ENCODE measurements around the gene WBP4. TPM values are rescaled to one million over a fixed set of nuclear protein-coding genes. Genes with fewer than 3 reads are reported as not detected.

The WBP4 gene
- total and polyA plus RNA-seq, 9 of the 15 experiments (the other 6 are each of a cell fraction or from before 2014, with no cell fraction given): 5.5 to 12.2 (median 7.9) TPM

GRCh38 chr13:41052441-41052840 lies 8.9 kb upstream of the WBP4 start (continued):
- TF ChIP-seq, protein P1, sequence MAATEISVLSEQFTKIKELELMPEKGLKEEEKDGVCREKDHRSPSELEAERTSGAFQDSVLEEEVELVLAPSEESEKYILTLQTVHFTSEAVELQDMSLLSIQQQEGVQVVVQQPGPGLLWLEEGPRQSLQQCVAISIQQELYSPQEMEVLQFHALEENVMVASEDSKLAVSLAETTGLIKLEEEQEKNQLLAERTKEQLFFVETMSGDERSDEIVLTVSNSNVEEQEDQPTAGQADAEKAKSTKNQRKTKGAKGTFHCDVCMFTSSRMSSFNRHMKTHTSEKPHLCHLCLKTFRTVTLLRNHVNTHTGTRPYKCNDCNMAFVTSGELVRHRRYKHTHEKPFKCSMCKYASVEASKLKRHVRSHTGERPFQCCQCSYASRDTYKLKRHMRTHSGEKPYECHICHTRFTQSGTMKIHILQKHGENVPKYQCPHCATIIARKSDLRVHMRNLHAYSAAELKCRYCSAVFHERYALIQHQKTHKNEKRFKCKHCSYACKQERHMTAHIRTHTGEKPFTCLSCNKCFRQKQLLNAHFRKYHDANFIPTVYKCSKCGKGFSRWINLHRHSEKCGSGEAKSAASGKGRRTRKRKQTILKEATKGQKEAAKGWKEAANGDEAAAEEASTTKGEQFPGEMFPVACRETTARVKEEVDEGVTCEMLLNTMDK (IDR thresholded peaks at IDR 0.05; ENCODE audit: borderline replicate concordance, insufficient read depth, low read depth, low read length, poor library complexity, severe bottlenecking): no peak
- TF ChIP-seq POLR2AphosphoS2 (IDR thresholded peaks at IDR 0.05; ENCODE audit: low read length): no peak
- no peak for TF ChIP-seq CREB1 (IDR thresholded peaks at IDR 0.05)
- no peak for TF ChIP-seq CREB1 (CRISPR knock-in tag; IDR thresholded peaks at IDR 0.05)

DNA sequence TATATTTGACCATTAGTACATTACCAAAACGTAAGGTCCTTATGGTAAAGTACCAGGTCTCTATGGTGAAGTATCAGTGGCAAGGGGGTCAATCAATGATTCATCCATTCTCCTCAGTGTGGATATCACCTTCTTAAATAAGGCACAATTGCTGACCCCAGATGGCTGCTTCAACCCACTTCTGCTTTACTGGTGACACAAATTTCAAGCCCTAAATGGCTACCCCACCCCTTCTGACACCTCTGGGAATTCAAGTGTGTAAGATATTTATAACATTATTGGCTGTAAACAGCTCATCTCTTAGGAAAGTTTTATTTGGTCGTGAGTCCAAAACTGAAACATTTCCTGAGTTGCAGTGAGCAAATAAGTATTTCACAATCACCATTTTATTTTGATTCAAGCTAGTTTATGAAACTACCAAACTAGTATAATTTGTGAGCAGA lies 7.9 kb upstream of the WBP4 start:
- Histone ChIP-seq H4K20me1 (replicated peaks; ENCODE audit: control insufficient read depth, insufficient read depth, low read length) (no peaks in the 10 kb centered on the region), H3K4me3 (no peak overlapping the region), H3K4me2 (ENCODE audit: insufficient read depth, low read length) (peak overlapping the region; percentile 29; the same call in 1 of the 2 replicates), H3K79me2 (ENCODE audit: control insufficient read depth, insufficient read depth, low read length) (peaks cover 97% of the 10 kb centered on the region), H3K4me1 (replicated peaks in 1 of 2; ENCODE audit: control insufficient read depth in 2 of 2, insufficient read depth in 2 of 2, low read length in 2 of 2) (peaks cover 8 to 39% of the 10 kb centered on the region in 2 experiments; a peak in 3 of 5 replicates), H3K9ac (ENCODE audit: insufficient read depth in 1 of 2, low read depth in 2 of 2, low read length in 2 of 2) (peak overlapping the region in 1 of 2 experiments; percentile 15; a peak in 2 of 4 replicates), H3K36me3 (ENCODE audit: control insufficient read depth, insufficient read depth, low read length) (peaks cover 3% of the 10 kb centered on the region; the same call in 2 of the 3 replicates), H3K27ac (ENCODE audit: extremely low read depth, low read depth, low read length) (0 out of 3 replicates have a peak overlapping the region, but pooled peaks have one; percentile 4), H3K9me3 (replicated peaks; ENCODE audit: control insufficient read depth, insufficient read depth, low read depth, low read length) (no peaks in the 10 kb centered on the region; the same call in 1 of the 2 replicates), H2AFZ (ENCODE audit: low read depth, low read length) (no peak overlapping the region), H3K9me1 (ENCODE audit: control insufficient read depth, insufficient read depth, low read length) (no peaks in the 10 kb centered on the region), H3K27me3 (ENCODE audit: control insufficient read depth in 2 of 2, insufficient read depth in 2 of 2, low read length in 2 of 2) (no peaks in the 10 kb centered on the region)
- no peak for FAIRE-seq
- intact Hi-C loops (cut with micrococcal nuclease) (loop anchor here (2.0 kb wide), 1 partner anchor 79 kb away; no protein-coding TSS in a partner anchor), in situ Hi-C loops (cut with MboI) (loop anchor here (25.0 kb wide), 1 partner anchor 266 kb away; the partner anchor contains the start of gene SLC25A15)
- no TSS peak for BruUV-seq (replicated peaks)
- peak in 1 of 4 experiments; percentile 14 for DNase-seq (ENCODE audit: extremely low read depth in 1 of 4, low spot score in 3 of 4)
- ATAC-seq: peak; percentile 11; the same call in 1 of the 3 replicates
- 24% methylated on average over 2 of the region's 2 CpGs for WGBS (ENCODE audit: insufficient coverage, low coverage, missing lambda C conversion rate)
- ChIA-PET CTCF (ENCODE audit: low intra/inter-chr PET ratio) (interaction anchor here (2.2 kb wide), 1 partner anchor 169 kb away, joined by 10 read pairs; no protein-coding TSS in a partner anchor), POLR2A (interaction anchor here (0.7 kb wide), 1 partner anchor 16 kb away, joined by 3 read pairs; no protein-coding TSS in a partner anchor)
- TF ChIP-seq SPI1 (IDR thresholded peaks at IDR 0.05; ENCODE audit: borderline replicate concordance, low read depth, low read length) (peak; percentile 89), ARID4B (CRISPR knock-in tag; IDR thresholded peaks at IDR 0.05) (no peak), ZNF583 (CRISPR knock-in tag; IDR thresholded peaks at IDR 0.05) (no peak), U2AF1 (optimal IDR thresholded peaks at IDR 0.05; ENCODE audit: low read depth, low read length) (no peak), FIP1L1 (IDR thresholded peaks at IDR 0.05; ENCODE audit: low read depth, low read length, poor library complexity, severe bottlenecking) (no peak), ELF4 (CRISPR knock-in tag; IDR thresholded peaks at IDR 0.05) (no peak), CEBPB (tag; IDR thresholded peaks at IDR 0.05) (peak; percentile 89), DNMT1 (IDR thresholded peaks at IDR 0.05) (no peak), GTF2F1 (IDR thresholded peaks at IDR 0.05; ENCODE audit: low read depth, low read length) (no peak)

All from K562 (cell line).